ENCODE data around the gene SLC17A9. TPM values are rescaled to one million over a fixed set of nuclear protein-coding genes. Genes with fewer than 3 reads are reported as not detected.

Gene SLC17A9
- 1 to 10 TPM in 2 of 3 donors, under 1 TPM in 1; 0.95 to 3.5 (median 2.0) TPM for polyA plus RNA-seq

- Mint-ChIP-seq H3K27ac (peak within 1 kb of the TSS; percentile 92 to 96 (median 95)), H3K9me3 (no peaks in the 10 kb centered on the region), H3K4me3 (peak within 1 kb of the TSS; percentile 83 to 91 (median 89)), H3K36me3 (peaks cover under 1 to 16% (median 13%) of the 10 kb centered on the region in 3 donors), H3K27me3 (ENCODE audit: low read depth in 3 of 3) (peaks cover 0 to 6% (median 2%) of the 10 kb centered on the region in 3 donors), H3K4me1 (peaks cover 22 to 32% of the 10 kb centered on the region in 2 donors)
- peak; percentile 76 to 81 (median 78) for DNase-seq
Observed at GRCh38 chr20:62952373-62952967, at the start of gene SLC17A9. TSS of gene SLC17A9 (plus strand) at chr20:62952709. CDS start at chr20:62952831, 122 bp downstream.

- no peaks in the 10 kb centered on the region for H3K9me3 Mint-ChIP-seq
- H3K27ac Mint-ChIP-seq, result no peak overlapping the region
- peaks cover 3 to 7% (median 5%) of the 10 kb centered on the region in 3 donors for H3K27me3 Mint-ChIP-seq (ENCODE audit: low read depth in 3 of 3)
Observed at GRCh38 chr20:62902926-62903615, 49.4 kb upstream of the SLC17A9 start.

GRCh38 chr20:62905536-62906117, 46.9 kb upstream of the SLC17A9 start:
- Mint-ChIP-seq H3K4me3 (no peak overlapping the region), H3K27me3 (ENCODE audit: low read depth in 3 of 3) (peaks cover 2 to 3% (median 3%) of the 10 kb centered on the region in 3 donors), H3K27ac (peak overlapping the region in 2 of 6 donors; percentile 25 to 45), H3K4me1 (peaks cover 20 to 42% of the 10 kb centered on the region in 2 donors), H3K36me3 (peaks cover 23 to 60% (median 39%) of the 10 kb centered on the region in 3 donors), H3K9me3 (no peaks in the 10 kb centered on the region)
- no peak for DNase-seq

More at GRCh38 chr20:62902926-62903615, 49.4 kb upstream of the SLC17A9 start:
- Mint-ChIP-seq H3K36me3 (peaks cover 12 to 45% (median 26%) of the 10 kb centered on the region in 3 donors), H3K4me3 (no peak overlapping the region), H3K4me1 (peaks cover 29 to 44% of the 10 kb centered on the region in 2 donors)
- no peak for DNase-seq

GRCh38 chr20:62906209-62906608, 46.3 kb upstream of the SLC17A9 start:
- no peak overlapping the region for H3K27ac Mint-ChIP-seq
- no peaks in the 10 kb centered on the region for H3K9me3 Mint-ChIP-seq
- no peak overlapping the region for H3K4me3 Mint-ChIP-seq
- DNase-seq, result no peak
- peaks cover 20 to 42% of the 10 kb centered on the region in 2 donors for H3K4me1 Mint-ChIP-seq
- peaks cover 26 to 64% (median 39%) of the 10 kb centered on the region in 3 donors for H3K36me3 Mint-ChIP-seq
- H3K27me3 Mint-ChIP-seq (ENCODE audit: low read depth in 3 of 3), result peaks cover under 1 to 3% (median 2%) of the 10 kb centered on the region in 3 donors

- H3K36me3 Mint-ChIP-seq, result peaks cover 26 to 69% (median 43%) of the 10 kb centered on the region in 3 donors
- DNase-seq, result no peak
- peaks cover 22 to 47% of the 10 kb centered on the region in 2 donors for H3K4me1 Mint-ChIP-seq
- H3K9me3 Mint-ChIP-seq, result no peaks in the 10 kb centered on the region
- H3K27ac Mint-ChIP-seq, result no peak overlapping the region
- no peak overlapping the region for H3K4me3 Mint-ChIP-seq
- H3K27me3 Mint-ChIP-seq (ENCODE audit: low read depth in 3 of 3), result peaks cover 2 to 3% (median 2%) of the 10 kb centered on the region in 3 donors
Observed at GRCh38 chr20:62906647-62907375, 45.7 kb upstream of the SLC17A9 start.

GRCh38 chr20:62907384-62908317, 44.9 kb upstream of the SLC17A9 start:
- Mint-ChIP-seq H3K27ac (peak overlapping the region in 4 of 6 donors; percentile 18 to 49 (median 42)), H3K4me1 (peaks cover 25 to 51% of the 10 kb centered on the region in 2 donors), H3K27me3 (ENCODE audit: low read depth in 3 of 3) (peaks cover 2 to 3% (median 2%) of the 10 kb centered on the region in 3 donors), H3K9me3 (no peaks in the 10 kb centered on the region), H3K4me3 (no peak overlapping the region), H3K36me3 (peaks cover 26 to 65% (median 41%) of the 10 kb centered on the region in 3 donors)
- DNase-seq, result no peak

GRCh38 chr20:62908971-62909791, 43.3 kb upstream of the SLC17A9 start:
- H3K4me1 Mint-ChIP-seq, result peaks cover 35 to 60% of the 10 kb centered on the region in 2 donors
- H3K36me3 Mint-ChIP-seq, result peaks cover 24 to 59% (median 38%) of the 10 kb centered on the region in 3 donors
- H3K27me3 Mint-ChIP-seq (ENCODE audit: low read depth in 3 of 3), result peaks cover 2 to 3% (median 2%) of the 10 kb centered on the region in 3 donors
- H3K9me3 Mint-ChIP-seq, result no peaks in the 10 kb centered on the region
- H3K27ac Mint-ChIP-seq, result peak overlapping the region in 3 of 6 donors; percentile 43 to 81 (median 71)
- DNase-seq, result no peak
- H3K4me3 Mint-ChIP-seq, result no peak overlapping the region

- H3K9me3 Mint-ChIP-seq, result no peaks in the 10 kb centered on the region
- peaks cover 2 to 3% (median 2%) of the 10 kb centered on the region in 3 donors for H3K27me3 Mint-ChIP-seq (ENCODE audit: low read depth in 3 of 3)
- DNase-seq, result no peak
- H3K4me3 Mint-ChIP-seq, result no peak overlapping the region
- H3K4me1 Mint-ChIP-seq, result peaks cover 44 to 70% of the 10 kb centered on the region in 2 donors
- peak overlapping the region in 3 of 6 donors; percentile 32 to 71 (median 34) for H3K27ac Mint-ChIP-seq
- H3K36me3 Mint-ChIP-seq, result peaks cover 16 to 51% (median 30%) of the 10 kb centered on the region in 3 donors
Observed at GRCh38 chr20:62910217-62910766, 42.2 kb upstream of the SLC17A9 start.

- no peak for DNase-seq
- peaks cover 14 to 46% (median 26%) of the 10 kb centered on the region in 3 donors for H3K36me3 Mint-ChIP-seq
Observed at GRCh38 chr20:62910777-62911497, 41.6 kb upstream of the SLC17A9 start.

GRCh38 chr20:62911701-62912280, 40.7 kb upstream of the SLC17A9 start:
- Mint-ChIP-seq H3K4me3 (no peak overlapping the region), H3K27me3 (ENCODE audit: low read depth in 3 of 3) (peaks cover 0 to 2% (median 2%) of the 10 kb centered on the region in 3 donors), H3K36me3 (peaks cover 14 to 37% (median 24%) of the 10 kb centered on the region in 3 donors), H3K27ac (peak overlapping the region in 1 of 6 donors; percentile 17), H3K9me3 (no peaks in the 10 kb centered on the region), H3K4me1 (peaks cover 54 to 85% of the 10 kb centered on the region in 2 donors)
- DNase-seq, result no peak

More at GRCh38 chr20:62910777-62911497, 41.6 kb upstream of the SLC17A9 start:
- Mint-ChIP-seq H3K4me1 (peaks cover 50 to 76% of the 10 kb centered on the region in 2 donors), H3K4me3 (no peak overlapping the region), H3K27me3 (ENCODE audit: low read depth in 3 of 3) (peaks cover 2 to 3% (median 2%) of the 10 kb centered on the region in 3 donors), H3K9me3 (no peaks in the 10 kb centered on the region), H3K27ac (peak overlapping the region in 1 of 6 donors; percentile 71)
